Regular cardiac myocyte (primary cell): ENCODE data around the gene AMZ2. TPM values are rescaled to one million over a fixed set of nuclear protein-coding genes. Genes with fewer than 3 reads are reported as not detected.

Experiments used
- total RNA-seq: library from RNA; depleted of rRNA; stranded (reverse); fragments of >200 nt; gene quantifications from 2 replicates; pipeline ENCODE4 v1.2.3, GENCODE V29; 2014

The AMZ2 gene
- total RNA-seq: 79.2 and 90.8 TPM in 2 replicates

GRCh38 chr17:68247445-68248198, at the start of gene AMZ2:
Gene AMZ2, plus strand, starts transcription at chr17:68248043. Its CDS starts 2,145 bp downstream, at chr17:68250188.

GRCh38 chr17:68290955-68291835, 43.4 kb downstream of the AMZ2 start, which contains the start of the genes ARSG and SLC16A6:
Gene ARSG, plus strand, starts transcription at chr17:68291495. Its CDS starts 15,999 bp downstream, at chr17:68307494.
Gene SLC16A6, minus strand, starts transcription at chr17:68291127. Its CDS starts 12,807 bp downstream, at chr17:68278320.

Other genes with a start within 250 kb of the AMZ2 start
- 39.5 and 201 TPM in 2 replicates for gene KPNA2, start 212.3 kb upstream of the AMZ2 start, total RNA-seq
- gene SLC16A6, start 43.1 kb downstream of the AMZ2 start, total RNA-seq: 0.19 and 3.1 TPM in 2 replicates
- gene ARSG, start 43.5 kb downstream of the AMZ2 start, total RNA-seq: 2.9 and 5.9 TPM in 2 replicates
- gene WIPI1, start 209.5 kb downstream of the AMZ2 start, total RNA-seq: 86.8 and 162 TPM in 2 replicates